ENCODE data around the gene NKAIN2.

NKAIN2 gene

DNA sequence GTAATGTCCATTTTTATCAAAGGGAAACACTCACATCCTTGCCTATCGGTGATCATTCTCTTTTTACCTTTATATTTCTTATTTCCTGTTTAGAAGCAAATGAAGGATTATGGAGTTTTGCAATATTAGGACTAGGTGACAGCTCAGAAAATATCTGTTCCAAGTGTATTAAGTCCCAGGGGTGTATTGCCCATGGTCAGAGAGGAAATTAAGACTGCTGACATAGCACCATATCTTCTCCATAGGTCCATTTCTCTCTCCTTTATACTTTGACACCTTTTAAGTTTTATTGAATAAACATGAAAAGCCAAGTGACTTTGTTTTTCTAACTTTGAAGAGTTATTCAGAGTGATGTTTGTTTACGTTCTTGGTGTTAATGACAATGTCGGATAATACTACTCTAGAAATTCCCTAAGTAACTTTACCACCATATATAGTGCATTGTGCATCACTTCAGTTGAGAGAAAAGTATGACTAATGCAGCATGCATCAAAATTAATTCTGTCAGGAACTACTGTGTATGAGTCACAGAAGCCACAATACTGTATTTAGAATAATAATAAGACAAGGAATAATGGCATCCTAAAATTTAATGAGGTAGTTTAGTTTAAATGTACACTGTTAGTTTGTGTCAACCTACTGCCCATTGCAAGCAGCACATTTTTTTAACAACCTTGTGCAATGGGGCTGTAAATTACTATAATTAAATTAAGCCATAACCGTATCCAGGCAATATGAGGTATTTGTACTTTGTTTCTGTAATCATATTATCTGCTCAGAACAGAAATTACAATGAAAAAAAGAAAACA lies 684.2 kb downstream of the NKAIN2 start:
- H3K36me3 ChIP-seq = no peaks in the 10 kb centered on the region
- TF ChIP-seq, protein P1, sequence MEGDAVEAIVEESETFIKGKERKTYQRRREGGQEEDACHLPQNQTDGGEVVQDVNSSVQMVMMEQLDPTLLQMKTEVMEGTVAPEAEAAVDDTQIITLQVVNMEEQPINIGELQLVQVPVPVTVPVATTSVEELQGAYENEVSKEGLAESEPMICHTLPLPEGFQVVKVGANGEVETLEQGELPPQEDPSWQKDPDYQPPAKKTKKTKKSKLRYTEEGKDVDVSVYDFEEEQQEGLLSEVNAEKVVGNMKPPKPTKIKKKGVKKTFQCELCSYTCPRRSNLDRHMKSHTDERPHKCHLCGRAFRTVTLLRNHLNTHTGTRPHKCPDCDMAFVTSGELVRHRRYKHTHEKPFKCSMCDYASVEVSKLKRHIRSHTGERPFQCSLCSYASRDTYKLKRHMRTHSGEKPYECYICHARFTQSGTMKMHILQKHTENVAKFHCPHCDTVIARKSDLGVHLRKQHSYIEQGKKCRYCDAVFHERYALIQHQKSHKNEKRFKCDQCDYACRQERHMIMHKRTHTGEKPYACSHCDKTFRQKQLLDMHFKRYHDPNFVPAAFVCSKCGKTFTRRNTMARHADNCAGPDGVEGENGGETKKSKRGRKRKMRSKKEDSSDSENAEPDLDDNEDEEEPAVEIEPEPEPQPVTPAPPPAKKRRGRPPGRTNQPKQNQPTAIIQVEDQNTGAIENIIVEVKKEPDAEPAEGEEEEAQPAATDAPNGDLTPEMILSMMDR (IDR thresholded peaks at IDR 0.05; ENCODE audit: low read depth, low read length) = no peak
- no peaks in the 10 kb centered on the region for H3K27me3 ChIP-seq
- no peaks in the 10 kb centered on the region for H3K4me1 ChIP-seq
- no peak for DNase-seq
- no peaks in the 10 kb centered on the region for H3K9me3 ChIP-seq
- no peak overlapping the region for H3K4me3 ChIP-seq (ENCODE audit: low read depth, low read length)

GRCh38 chr6:124490122-124490521 lies 686.5 kb downstream of the NKAIN2 start:
- no peaks in the 10 kb centered on the region for H3K4me1 ChIP-seq
- DNase-seq = no peak
- H3K4me3 ChIP-seq (ENCODE audit: low read depth, low read length) = no peak overlapping the region
- no peaks in the 10 kb centered on the region for H3K36me3 ChIP-seq
- H3K27me3 ChIP-seq = no peaks in the 10 kb centered on the region
- TF ChIP-seq, protein P1 (IDR thresholded peaks at IDR 0.05; ENCODE audit: low read depth, low read length) = no peak
- no peaks in the 10 kb centered on the region for H3K9me3 ChIP-seq

DNA sequence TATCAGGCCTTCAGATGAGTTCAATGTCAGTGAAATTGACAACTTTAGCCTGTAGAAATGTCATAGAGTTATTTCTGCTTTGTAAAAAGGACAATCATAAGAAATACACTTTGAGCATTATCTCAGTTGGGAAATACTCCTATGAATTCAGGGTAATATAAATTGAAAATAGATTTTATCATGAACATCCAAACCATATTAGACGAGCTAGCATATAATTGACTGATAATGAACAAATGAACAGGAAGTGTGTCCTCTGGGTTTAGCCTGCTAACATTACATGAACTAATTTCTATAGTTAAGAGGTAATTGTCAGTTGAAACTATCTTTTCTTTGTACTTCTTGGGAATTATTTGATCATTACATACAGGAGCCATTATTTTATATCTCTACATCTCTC lies 689.6 kb downstream of the NKAIN2 start:
- Histone ChIP-seq H3K36me3 (no peaks in the 10 kb centered on the region), H3K27me3 (no peaks in the 10 kb centered on the region), H3K4me3 (ENCODE audit: low read depth, low read length) (no peak overlapping the region), H3K9me3 (no peaks in the 10 kb centered on the region), H3K4me1 (no peaks in the 10 kb centered on the region)
- DNase-seq = no peak
- TF ChIP-seq, protein P1 (IDR thresholded peaks at IDR 0.05; ENCODE audit: low read depth, low read length) = no peak

DNA sequence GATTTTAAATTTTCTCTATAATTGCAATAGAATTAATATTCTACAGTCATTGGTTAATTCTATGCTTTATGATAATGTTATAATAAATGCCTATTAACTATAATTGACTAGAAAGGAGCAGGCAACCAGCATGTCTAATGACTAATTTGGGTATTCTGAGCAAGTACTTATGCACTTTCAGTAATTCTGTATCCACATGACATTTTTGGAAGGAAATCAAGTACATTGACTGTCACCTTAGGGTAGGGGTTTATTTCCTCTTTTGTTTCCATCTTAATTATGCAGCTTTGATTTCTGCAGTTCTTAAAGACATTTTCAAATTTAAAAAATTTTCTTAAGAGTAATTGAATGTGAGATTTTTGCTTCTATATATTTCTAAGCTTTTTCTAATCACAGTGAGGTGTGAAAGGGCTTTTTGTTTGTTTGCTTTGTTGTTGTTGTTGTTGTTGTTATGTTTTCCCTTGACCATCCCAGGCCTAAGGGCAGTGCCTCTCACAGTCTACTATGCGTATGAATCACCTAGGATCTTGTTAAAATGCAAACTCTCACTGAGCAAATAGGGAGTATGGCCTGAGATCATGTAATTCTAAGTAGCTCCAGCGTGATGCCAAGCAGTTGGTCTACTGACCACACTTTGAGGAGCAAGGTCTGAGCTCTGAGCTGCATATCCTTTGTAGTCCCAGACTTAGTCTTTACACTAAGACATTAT lies 691.4 kb downstream of the NKAIN2 start:
- Histone ChIP-seq H3K27me3 (no peaks in the 10 kb centered on the region), H3K4me1 (no peaks in the 10 kb centered on the region), H3K9me3 (no peaks in the 10 kb centered on the region), H3K4me3 (ENCODE audit: low read depth, low read length) (no peak overlapping the region), H3K36me3 (no peaks in the 10 kb centered on the region)
- TF ChIP-seq, protein P1 (IDR thresholded peaks at IDR 0.05; ENCODE audit: low read depth, low read length) = no peak
- no peak for DNase-seq

GRCh38 chr6:124495665-124496190 lies 692.1 kb downstream of the NKAIN2 start:
- H3K4me3 ChIP-seq (ENCODE audit: low read depth, low read length) = no peak overlapping the region
- DNase-seq = no peak
- TF ChIP-seq, protein P1 (IDR thresholded peaks at IDR 0.05; ENCODE audit: low read depth, low read length) = no peak
- no peaks in the 10 kb centered on the region for H3K27me3 ChIP-seq
- no peaks in the 10 kb centered on the region for H3K36me3 ChIP-seq
- no peaks in the 10 kb centered on the region for H3K9me3 ChIP-seq
- no peaks in the 10 kb centered on the region for H3K4me1 ChIP-seq

DNA sequence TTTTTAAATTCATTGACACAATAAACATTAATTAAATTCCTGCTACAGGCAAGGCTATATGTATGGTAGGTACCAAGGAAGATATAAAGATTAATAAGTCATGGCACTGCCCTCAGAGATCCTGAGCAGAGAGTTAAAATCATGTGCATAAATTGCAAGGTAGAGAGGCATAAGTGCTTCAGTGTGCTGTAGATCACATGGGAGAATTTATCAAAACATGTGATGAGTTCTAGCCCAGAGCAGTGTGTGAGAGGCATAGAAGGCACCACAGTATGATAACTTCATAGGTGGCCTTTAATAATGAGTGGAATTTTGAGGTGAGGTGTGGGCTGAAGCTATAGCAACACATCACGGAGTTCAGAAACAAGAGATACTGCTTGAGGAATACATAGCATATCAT lies 692.7 kb downstream of the NKAIN2 start:
- no peaks in the 10 kb centered on the region for H3K36me3 ChIP-seq
- no peaks in the 10 kb centered on the region for H3K4me1 ChIP-seq
- no peaks in the 10 kb centered on the region for H3K9me3 ChIP-seq
- TF ChIP-seq, protein P1 (IDR thresholded peaks at IDR 0.05; ENCODE audit: low read depth, low read length) = no peak
- H3K27me3 ChIP-seq = no peaks in the 10 kb centered on the region
- DNase-seq = no peak
- no peak overlapping the region for H3K4me3 ChIP-seq (ENCODE audit: low read depth, low read length)
